ENCODE data around the gene TOR4A. TPM values are rescaled to one million over a fixed set of nuclear protein-coding genes. Genes with fewer than 3 reads are reported as not detected.

Gene TOR4A
- total and polyA plus RNA-seq, 9 donors, result 0.85 to 16.3 (median 8.2) TPM

- peaks cover 8% of the 10 kb centered on the region for H3K4me1 ChIP-seq (ENCODE audit: insufficient read depth)
- WGBS, 3 donors, result 20 to 32% (median 27%) methylated on average over 16 of the region's 16 CpGs
Observed at GRCh38 chr9:137299938-137300337, 22.4 kb downstream of the TOR4A start.

GRCh38 chr9:137300567-137301080 lies 23.1 kb downstream of the TOR4A start:
- Histone ChIP-seq H3K27me3 (peaks cover 6% of the 10 kb centered on the region), H3K9me3 (no peaks in the 10 kb centered on the region), H3K4me3 (peak overlapping the region; percentile 37), H3K27ac (no peak overlapping the region), H3K4me1 (ENCODE audit: insufficient read depth) (peaks cover 12% of the 10 kb centered on the region), H3K36me3 (no peaks in the 10 kb centered on the region)
- DNase-seq, result peak in 4 of 5 donors; percentile 12 to 40 (median 34)
- TF ChIP-seq POLR2A (IDR thresholded peaks at IDR 0.05) (no peak), CTCF (IDR thresholded peaks at IDR 0.05) (no peak), EP300 (IDR thresholded peaks at IDR 0.05) (no peak)
- WGBS, 3 donors, result 1% methylated on average over 25 of the region's 25 CpGs
- intact Hi-C loops (cut with DNase I), result loop anchor here in 2 of 4 donors (5.0 kb wide), 2 partner anchors 107 to 147 kb away; no protein-coding TSS in a partner anchor

More at GRCh38 chr9:137299938-137300337, 22.4 kb downstream of the TOR4A start:
- intact Hi-C loops (cut with DNase I), result loop anchor here (5.0 to 10.0 kb wide), 5 partner anchors 107 to 225 kb away; partner anchors contain the start of gene ENTPD8 (in 1 of the 4)
- peak in 1 of 5 donors; percentile 28 for DNase-seq
- Histone ChIP-seq H3K9me3 (no peaks in the 10 kb centered on the region), H3K4me3 (no peak overlapping the region), H3K36me3 (no peaks in the 10 kb centered on the region), H3K27ac (no peak overlapping the region), H3K27me3 (peaks cover 7% of the 10 kb centered on the region)
- TF ChIP-seq CTCF (IDR thresholded peaks at IDR 0.05) (no peak), POLR2A (IDR thresholded peaks at IDR 0.05) (no peak), EP300 (IDR thresholded peaks at IDR 0.05) (no peak)

GRCh38 chr9:137301081-137301947 lies 23.8 kb downstream of the TOR4A start:
- WGBS, 3 donors, result 0 to 1% (median 0%) methylated on average over 53 to 115 of the region's 115 CpGs
- DNase-seq, result peak; percentile 27 to 70 (median 38)

More at GRCh38 chr9:137301081-137301947, 23.8 kb downstream of the TOR4A start:
- Histone ChIP-seq H3K4me3 (peak overlapping the region; percentile 37), H3K36me3 (no peaks in the 10 kb centered on the region), H3K27me3 (peaks cover 11% of the 10 kb centered on the region), H3K27ac (no peak overlapping the region), H3K9me3 (no peaks in the 10 kb centered on the region), H3K4me1 (ENCODE audit: insufficient read depth) (peaks cover 17% of the 10 kb centered on the region)
- intact Hi-C loops (cut with DNase I), result loop anchor here in 2 of 4 donors (5.0 kb wide), 2 partner anchors 106 to 146 kb away; no protein-coding TSS in a partner anchor
- TF ChIP-seq CTCF (IDR thresholded peaks at IDR 0.05) (peak in 1 of 3 donors; percentile 27), EP300 (IDR thresholded peaks at IDR 0.05) (no peak)

All from ovary (tissue), 9 donors.